Natural killer cell treated with Interleukin-12 subunit alpha and Interleukin-12 subunit beta and Interleukin-15 and Interleukin-18, amount 100 ng/mL, for 72 hours (primary cell): ENCODE measurements around the gene FAM171A2. TPM values are rescaled to one million over a fixed set of nuclear protein-coding genes. Genes with fewer than 3 reads are reported as not detected.
"Not testable (repeated sequence)": the region's sequence is repeated elsewhere in the genome, so short reads cannot be mapped to it uniquely, and the experiment has no call there.

Source experiments
- ATAC-seq, 2 donors: fragments of 150-1000 bp; cut with Tn5 transposase in 1 of 2; sonication (Bioruptor Pico), chemical (Tn5 transposase) in 1 of 2; 2 replicates each; pipeline ENCODE4 v1.10.0; 2021
- DNase-seq: peaks from one replicate; pipeline ENCODE4 v3.0.0; 2022; ENCODE audit warnings: low spot score
- H3K27ac Mint-ChIP-seq, 2 donors: 1 replicate in 1 of 2; 2 replicates in 1 of 2; pipeline ENCODE4 v1.8.0; 2022; ENCODE audit warnings: mixed read lengths in 2 of 2, mild to moderate bottlenecking in 1 of 2, moderate library complexity in 1 of 2
- H3K27me3 Mint-ChIP-seq, 2 donors: 1 replicate in 1 of 2; 2 replicates in 1 of 2; pipeline ENCODE4 v1.8.0; 2022; ENCODE audit warnings: mixed read lengths in 2 of 2
- H3K36me3 Mint-ChIP-seq: one replicate; pipeline ENCODE4 v1.8.0; 2022; ENCODE audit warnings: mixed read lengths
- H3K4me1 Mint-ChIP-seq, 2 donors: 1 replicate in 1 of 2; 2 replicates in 1 of 2; pipeline ENCODE4 v1.8.0; 2022; ENCODE audit warnings: low read depth in 2 of 2, mixed read lengths in 2 of 2, mild to moderate bottlenecking in 1 of 2
- H3K4me3 Mint-ChIP-seq: one replicate; pipeline ENCODE4 v1.8.0; 2022; ENCODE audit warnings: mixed read lengths
- H3K9me3 Mint-ChIP-seq: 2 replicates; pipeline ENCODE4 v1.8.0; 2022; ENCODE audit warnings: mixed read lengths
- total RNA-seq, 2 donors: library from RNA; stranded (reverse); gene quantifications; one replicate each; pipeline ENCODE4 v1.2.3, GENCODE V29; 2022

The FAM171A2 gene
- total RNA-seq, 2 donors from 2014 or later: 0.25 TPM; not detected in 1

- Mint-ChIP-seq H3K4me1 (no peaks in the 10 kb centered on the region), H3K27me3 (peaks cover 2 to 6% of the 10 kb centered on the region in 2 donors), H3K27ac (no peak overlapping the region), H3K9me3 (no peaks in the 10 kb centered on the region), H3K4me3 (no peak overlapping the region), H3K36me3 (no peaks in the 10 kb centered on the region)
- ATAC-seq (no peak), DNase-seq (no peak)
Observed at GRCh38 chr17:44378171-44378705, 14.6 kb upstream of the FAM171A2 start.

GRCh38 chr17:44376779-44377178 is 13.1 kb upstream of the FAM171A2 start:
- H3K4me3 Mint-ChIP-seq: no peak overlapping the region
- no peak for DNase-seq
- no peaks in the 10 kb centered on the region for H3K36me3 Mint-ChIP-seq
- H3K27me3 Mint-ChIP-seq: peaks cover 0 to 3% of the 10 kb centered on the region in 2 donors
- no peaks in the 10 kb centered on the region for H3K4me1 Mint-ChIP-seq
- H3K9me3 Mint-ChIP-seq: no peaks in the 10 kb centered on the region
- no peak overlapping the region for H3K27ac Mint-ChIP-seq
- ATAC-seq: no peak

GRCh38 chr17:44376124-44376523 is 12.5 kb upstream of the FAM171A2 start:
- Mint-ChIP-seq H3K4me3 (no peak overlapping the region), H3K9me3 (no peaks in the 10 kb centered on the region), H3K4me1 (no peaks in the 10 kb centered on the region), H3K36me3 (no peaks in the 10 kb centered on the region), H3K27ac (no peak overlapping the region), H3K27me3 (peaks cover 0 to 3% of the 10 kb centered on the region in 2 donors)
- ATAC-seq (no peak), DNase-seq (no peak)

- no peaks in the 10 kb centered on the region for H3K4me1 Mint-ChIP-seq
- peaks cover 0 to 3% of the 10 kb centered on the region in 2 donors for H3K27me3 Mint-ChIP-seq
- no peak overlapping the region for H3K4me3 Mint-ChIP-seq
- DNase-seq: no peak
- ATAC-seq: no peak
- no peaks in the 10 kb centered on the region for H3K36me3 Mint-ChIP-seq
- H3K27ac Mint-ChIP-seq: no peak overlapping the region
- H3K9me3 Mint-ChIP-seq: no peaks in the 10 kb centered on the region
Observed at GRCh38 chr17:44375196-44376017, 11.8 kb upstream of the FAM171A2 start.

- H3K27me3 Mint-ChIP-seq: peaks cover 0 to 5% of the 10 kb centered on the region in 2 donors
- H3K4me3 Mint-ChIP-seq: no peak overlapping the region
- no peak overlapping the region for H3K27ac Mint-ChIP-seq
- DNase-seq (no peak), ATAC-seq (peak in 1 of 2 donors; percentile 33)
- peaks cover 0 to 2% of the 10 kb centered on the region in 2 donors for H3K4me1 Mint-ChIP-seq
- no peaks in the 10 kb centered on the region for H3K36me3 Mint-ChIP-seq
- H3K9me3 Mint-ChIP-seq: no peaks in the 10 kb centered on the region
Observed at GRCh38 chr17:44374306-44375195, 10.9 kb upstream of the FAM171A2 start.

GRCh38 chr17:44372036-44372435 is 8.4 kb upstream of the FAM171A2 start:
- ATAC-seq: no peak

GRCh38 chr17:44369414-44370023 is 5.9 kb upstream of the FAM171A2 start:
- H3K4me3 Mint-ChIP-seq: peak overlapping the region; percentile 78
- peaks cover 24 to 25% of the 10 kb centered on the region in 2 donors for H3K27me3 Mint-ChIP-seq
- not testable (repeated sequence) for DNase-seq, H3K4me1 Mint-ChIP-seq, ATAC-seq, H3K36me3 Mint-ChIP-seq, H3K9me3 Mint-ChIP-seq, H3K27ac Mint-ChIP-seq

More at GRCh38 chr17:44372036-44372435, 8.4 kb upstream of the FAM171A2 start:
- Mint-ChIP-seq H3K4me1 (peaks cover 0 to 2% of the 10 kb centered on the region in 2 donors), H3K4me3 (no peak overlapping the region), H3K27ac (no peak overlapping the region), H3K36me3 (no peaks in the 10 kb centered on the region), H3K9me3 (no peaks in the 10 kb centered on the region), H3K27me3 (peaks cover 6 to 11% of the 10 kb centered on the region in 2 donors)
- no peak for DNase-seq

GRCh38 chr17:44368391-44369243 is 5.0 kb upstream of the FAM171A2 start:
- ATAC-seq, H3K27ac Mint-ChIP-seq, H3K4me3 Mint-ChIP-seq, H3K4me1 Mint-ChIP-seq, H3K36me3 Mint-ChIP-seq, DNase-seq, H3K9me3 Mint-ChIP-seq: not testable (repeated sequence)
- peaks cover 24 to 25% of the 10 kb centered on the region in 2 donors for H3K27me3 Mint-ChIP-seq

- DNase-seq: peak; percentile 20
- no peaks in the 10 kb centered on the region for H3K9me3 Mint-ChIP-seq
- peaks cover 24 to 25% of the 10 kb centered on the region in 2 donors for H3K27me3 Mint-ChIP-seq
- no peak overlapping the region for H3K4me3 Mint-ChIP-seq
- peaks cover 0 to 2% of the 10 kb centered on the region in 2 donors for H3K4me1 Mint-ChIP-seq
- no peak for ATAC-seq
- no peaks in the 10 kb centered on the region for H3K36me3 Mint-ChIP-seq
- H3K27ac Mint-ChIP-seq: no peak overlapping the region
Observed at GRCh38 chr17:44367231-44367979, 3.8 kb upstream of the FAM171A2 start.

GRCh38 chr17:44365051-44365450 is 1.4 kb upstream of the FAM171A2 start:
- Mint-ChIP-seq H3K4me3 (peak overlapping the region; percentile 31), H3K27me3 (peaks cover 29 to 36% of the 10 kb centered on the region in 2 donors)
- H3K4me1 Mint-ChIP-seq, H3K36me3 Mint-ChIP-seq, H3K9me3 Mint-ChIP-seq, ATAC-seq, H3K27ac Mint-ChIP-seq: not testable (repeated sequence)
- DNase-seq: peak; percentile 8

GRCh38 chr17:44362949-44363612 is 572 bp downstream of the FAM171A2 start:
- peak; percentile 59 for DNase-seq
- H3K4me3 Mint-ChIP-seq: peak overlapping the region; percentile 53
- H3K4me1 Mint-ChIP-seq: no peaks in the 10 kb centered on the region
- peaks cover 27 to 36% of the 10 kb centered on the region in 2 donors for H3K27me3 Mint-ChIP-seq
- H3K36me3 Mint-ChIP-seq: no peaks in the 10 kb centered on the region
- H3K27ac Mint-ChIP-seq: no peak overlapping the region
- peak; percentile 12 to 46 for ATAC-seq
- H3K9me3 Mint-ChIP-seq: no peaks in the 10 kb centered on the region

- H3K27ac Mint-ChIP-seq: no peak overlapping the region
- no peaks in the 10 kb centered on the region for H3K4me1 Mint-ChIP-seq
- no peaks in the 10 kb centered on the region for H3K9me3 Mint-ChIP-seq
- ATAC-seq: no peak
- H3K36me3 Mint-ChIP-seq: no peaks in the 10 kb centered on the region
- peak; percentile 55 for DNase-seq
- H3K27me3 Mint-ChIP-seq: peaks cover 23 to 35% of the 10 kb centered on the region in 2 donors
- peak overlapping the region; percentile 53 for H3K4me3 Mint-ChIP-seq
Observed at GRCh38 chr17:44362459-44362948, 1.1 kb downstream of the FAM171A2 start.
